ENCODE measurements around the gene IFNAR2.
"Not testable (repeated sequence)": the region's sequence is repeated elsewhere in the genome, so short reads cannot be mapped to it uniquely, and the experiment has no call there.

The IFNAR2 gene

GRCh38 chr21:33217138-33217520, 12.6 kb upstream of the IFNAR2 start:
- FAIRE-seq: no peak

GRCh38 chr21:33219300-33219699, 10.4 kb upstream of the IFNAR2 start:
- no peak for FAIRE-seq

GRCh38 chr21:33219954-33220353, 9.8 kb upstream of the IFNAR2 start:
- FAIRE-seq: no peak

GRCh38 chr21:33225376-33225775, 4.4 kb upstream of the IFNAR2 start:
- not testable (repeated sequence) for FAIRE-seq

GRCh38 chr21:33228455-33228854, 1.3 kb upstream of the IFNAR2 start:
- FAIRE-seq: no peak

GRCh38 chr21:33229099-33229783, 497 bp upstream of the IFNAR2 start:
- FAIRE-seq: no peak

- FAIRE-seq: no peak
These were observed 997 bp downstream of the IFNAR2 start for GRCh38 chr21:33230545-33231324.

GRCh38 chr21:33231526-33231925, 1.8 kb downstream of the IFNAR2 start:
- no peak for FAIRE-seq

GRCh38 chr21:33232291-33233034, 2.7 kb downstream of the IFNAR2 start:
- no peak for FAIRE-seq

GRCh38 chr21:33234635-33235520, 5.1 kb downstream of the IFNAR2 start:
- FAIRE-seq: no peak

- no peak for FAIRE-seq
These were observed 6.4 kb downstream of the IFNAR2 start for GRCh38 chr21:33236013-33236686.

GRCh38 chr21:33236766-33237165, 7.0 kb downstream of the IFNAR2 start:
- FAIRE-seq: no peak

- FAIRE-seq: no peak
These were observed 7.7 kb downstream of the IFNAR2 start for GRCh38 chr21:33237486-33237885.

GRCh38 chr21:33238146-33238545, 8.4 kb downstream of the IFNAR2 start:
- no peak for FAIRE-seq

GRCh38 chr21:33238565-33239255, 9.0 kb downstream of the IFNAR2 start:
- FAIRE-seq: no peak

GRCh38 chr21:33239559-33240127, 9.9 kb downstream of the IFNAR2 start:
- not testable (repeated sequence) for FAIRE-seq

- no peak for FAIRE-seq
These were observed 10.7 kb downstream of the IFNAR2 start for GRCh38 chr21:33240404-33240803.

- no peak for FAIRE-seq
These were observed 12.1 kb downstream of the IFNAR2 start for GRCh38 chr21:33241846-33242245.

GRCh38 chr21:33242846-33243245, 13.1 kb downstream of the IFNAR2 start:
- not testable (repeated sequence) for FAIRE-seq

GRCh38 chr21:33244082-33244778, 14.5 kb downstream of the IFNAR2 start:
- FAIRE-seq: no peak
